HepG2 (cell line): ENCODE results near the gene TM9SF2.

Experiments
- MAZ ChIP-seq, 2 experiments: sonication (generic) in 1 of 2; formaldehyde crosslinking in 1 of 2; IDR thresholded peaks; 2 replicates each; pipeline versions ENCODE4 v1.5.0 to v1.6.1; 2012 to 2020; ENCODE audit warnings: low read depth in 2 of 2, mild to moderate bottlenecking in 2 of 2, borderline replicate concordance in 1 of 2, improper control_type of control experiment in 1 of 2, low read length in 1 of 2, missing genetic modification reagents in 1 of 2, moderate library complexity in 1 of 2
- ZNF383 ChIP-seq: sonication (generic); formaldehyde crosslinking; IDR thresholded peaks from 2 replicates; pipeline ENCODE4 v1.4.0; 2020; ENCODE audit warnings: missing genetic modification reagents, mild to moderate bottlenecking, borderline replicate concordance

GRCh38 chr13:99523838-99524237 lies 22.6 kb downstream of the TM9SF2 start:
- no peak for TF ChIP-seq MAZ (IDR thresholded peaks at IDR 0.05; ENCODE audit: borderline replicate concordance, low read depth, low read length)
- no peak for TF ChIP-seq MAZ (CRISPR knock-in tag; IDR thresholded peaks at IDR 0.05; ENCODE audit: low read depth)
- TF ChIP-seq ZNF383 (CRISPR knock-in tag), result no peak
